ENCODE data around the gene APOBEC3G. TPM values are rescaled to one million over a fixed set of nuclear protein-coding genes. Genes with fewer than 3 reads are reported as not detected.

APOBEC3G gene
- total RNA-seq, 2 experiments from 2014 or later = 44.2 to 44.3 TPM

- Mint-ChIP-seq H3K27me3 (no peaks in the 10 kb centered on the region), H3K36me3 (peaks cover 16% of the 10 kb centered on the region), H3K4me1 (peaks cover 40% of the 10 kb centered on the region), H3K4me3 (no peak overlapping the region), H3K9me3 (no peaks in the 10 kb centered on the region), H3K27ac (peak overlapping the region; percentile 61)
- no peak for DNase-seq
These were observed 3.1 kb downstream of the APOBEC3G start for GRCh38 chr22:39080052-39080762.

GRCh38 chr22:39081016-39081415 is 3.9 kb downstream of the APOBEC3G start:
- Mint-ChIP-seq H3K27me3 (no peaks in the 10 kb centered on the region), H3K36me3 (peaks cover 19% of the 10 kb centered on the region), H3K27ac (peak overlapping the region; percentile 58), H3K9me3 (no peaks in the 10 kb centered on the region), H3K4me1 (peaks cover 38% of the 10 kb centered on the region), H3K4me3 (peak overlapping the region; percentile 13)
- DNase-seq = no peak

- H3K4me3 Mint-ChIP-seq = no peak overlapping the region
- H3K36me3 Mint-ChIP-seq = peaks cover 22% of the 10 kb centered on the region
- H3K27me3 Mint-ChIP-seq = no peaks in the 10 kb centered on the region
- DNase-seq = no peak
- H3K27ac Mint-ChIP-seq = peak overlapping the region; percentile 8
- no peaks in the 10 kb centered on the region for H3K9me3 Mint-ChIP-seq
- peaks cover 40% of the 10 kb centered on the region for H3K4me1 Mint-ChIP-seq
These were observed 4.5 kb downstream of the APOBEC3G start for GRCh38 chr22:39081598-39081997.

DNA sequence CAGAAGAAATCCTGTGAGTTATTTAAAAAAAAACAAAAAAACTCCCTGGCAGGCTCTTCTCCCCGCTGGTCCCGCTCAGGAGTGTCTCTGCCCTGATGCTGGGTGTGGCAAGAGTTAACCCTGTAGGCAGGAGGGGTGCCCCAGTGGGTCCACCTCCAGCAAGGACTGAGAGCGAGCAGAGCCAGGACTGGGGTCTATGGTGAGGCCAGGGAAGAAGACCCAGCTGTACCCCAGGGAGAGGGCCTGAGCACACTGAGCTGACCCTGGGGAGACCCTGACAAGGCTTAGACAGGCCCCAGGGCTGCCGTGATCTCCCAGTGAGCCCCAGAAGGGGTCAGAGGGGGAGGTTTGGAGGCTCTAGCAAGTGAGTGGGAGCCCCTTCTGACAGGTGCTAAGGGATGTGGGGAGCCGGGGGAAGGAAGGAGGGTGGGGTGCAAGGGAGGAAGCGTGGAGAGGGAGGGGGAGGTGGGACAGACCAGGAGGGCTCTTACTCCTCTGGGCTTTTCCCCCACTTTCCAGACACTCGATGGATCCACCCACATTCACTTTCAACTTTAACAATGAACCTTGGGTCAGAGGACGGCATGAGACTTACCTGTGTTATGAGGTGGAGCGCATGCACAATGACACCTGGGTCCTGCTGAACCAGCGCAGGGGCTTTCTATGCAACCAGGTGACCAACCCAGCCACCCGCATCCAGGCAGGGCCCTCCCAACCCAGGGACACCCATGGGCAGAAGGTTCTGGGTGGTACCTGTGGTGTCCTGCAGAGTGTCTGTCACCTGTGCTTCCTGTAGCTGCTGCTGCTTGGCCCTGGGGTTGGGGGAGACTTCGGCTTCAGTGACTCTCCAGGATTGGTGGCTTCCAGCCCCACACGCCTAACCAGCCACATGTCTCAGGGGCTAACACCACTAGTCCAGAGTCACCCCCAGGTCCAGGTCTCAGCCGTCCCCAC is 6.4 kb downstream of the APOBEC3G start:
- H3K4me1 Mint-ChIP-seq = peaks cover 48% of the 10 kb centered on the region
- no peak for DNase-seq
- no peaks in the 10 kb centered on the region for H3K9me3 Mint-ChIP-seq
- no peak overlapping the region for H3K4me3 Mint-ChIP-seq
- peak overlapping the region; percentile 42 for H3K27ac Mint-ChIP-seq
- H3K36me3 Mint-ChIP-seq = peaks cover 21% of the 10 kb centered on the region
- H3K27me3 Mint-ChIP-seq = no peaks in the 10 kb centered on the region

- DNase-seq = no peak
- Mint-ChIP-seq H3K36me3 (peaks cover 21% of the 10 kb centered on the region), H3K27me3 (no peaks in the 10 kb centered on the region), H3K4me3 (no peak overlapping the region), H3K9me3 (no peaks in the 10 kb centered on the region), H3K4me1 (peaks cover 52% of the 10 kb centered on the region), H3K27ac (no peak overlapping the region)
These were observed 7.6 kb downstream of the APOBEC3G start for GRCh38 chr22:39084666-39085065.

DNA sequence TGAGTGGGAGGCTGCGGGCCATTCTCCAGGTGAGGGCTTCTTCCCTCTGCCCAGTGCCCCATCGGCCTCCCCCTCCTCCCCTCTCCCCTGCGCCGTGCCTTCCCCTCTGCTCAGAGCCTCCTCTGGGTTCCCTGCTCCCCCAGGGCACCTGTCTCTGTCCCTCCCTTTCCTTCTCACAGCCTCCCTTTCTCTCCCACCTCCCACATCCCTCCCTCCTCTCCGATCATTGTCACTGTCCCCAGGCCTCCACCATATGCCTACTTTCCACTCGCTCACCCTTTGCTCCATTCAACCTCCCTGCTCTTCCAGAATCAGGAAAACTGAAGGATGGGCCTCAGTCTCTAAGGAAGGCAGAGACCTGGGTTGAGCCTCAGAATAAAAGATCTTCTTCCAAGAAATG is 10.0 kb downstream of the APOBEC3G start:
- Mint-ChIP-seq H3K36me3 (peaks cover 15% of the 10 kb centered on the region), H3K9me3 (no peaks in the 10 kb centered on the region), H3K4me1 (peaks cover 59% of the 10 kb centered on the region), H3K27me3 (no peaks in the 10 kb centered on the region), H3K27ac (peak overlapping the region; percentile 31), H3K4me3 (no peak overlapping the region)
- DNase-seq = no peak

DNA sequence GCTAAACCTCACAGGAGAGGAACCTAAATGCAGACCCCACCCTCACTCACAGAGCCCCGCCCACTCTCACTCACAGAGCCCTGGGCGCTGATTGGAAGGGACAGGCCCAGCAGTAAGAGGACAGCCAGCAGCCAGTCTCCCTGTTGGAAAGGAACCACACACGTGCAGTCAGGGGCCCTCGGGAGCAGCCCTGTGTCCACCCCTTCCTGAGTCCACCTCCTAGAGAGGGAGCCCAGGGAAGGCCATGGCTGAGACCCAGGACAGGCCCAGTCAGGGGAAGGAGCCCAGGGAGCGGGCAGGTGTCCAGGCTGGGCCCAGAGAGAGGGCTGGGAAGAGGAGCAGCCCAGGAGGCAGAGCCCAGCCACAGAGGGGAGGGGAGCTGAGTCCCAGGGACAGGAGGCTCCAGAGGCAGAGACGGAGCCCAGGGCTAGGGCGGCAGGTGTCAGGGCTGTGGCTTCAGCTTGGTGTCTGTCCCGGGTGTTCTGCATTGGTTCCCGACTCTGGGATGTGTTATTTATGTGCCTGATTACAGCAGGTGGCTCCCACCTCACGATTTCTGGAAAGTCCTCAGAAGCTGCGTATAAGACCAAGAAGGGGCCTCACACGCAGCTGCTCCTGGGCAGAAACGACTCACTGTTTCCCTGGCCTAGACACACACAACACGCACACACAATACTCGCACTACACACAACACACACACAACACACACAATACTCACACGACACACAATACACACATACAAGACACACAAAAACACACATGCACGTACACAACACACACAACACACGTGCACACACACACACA is 11.0 kb downstream of the APOBEC3G start:
- DNase-seq = no peak
- H3K27me3 Mint-ChIP-seq = no peaks in the 10 kb centered on the region
- H3K36me3 Mint-ChIP-seq = peaks cover 11% of the 10 kb centered on the region
- H3K4me1 Mint-ChIP-seq = peaks cover 64% of the 10 kb centered on the region
- H3K4me3 Mint-ChIP-seq = no peak overlapping the region
- H3K27ac Mint-ChIP-seq = peak overlapping the region; percentile 73
- no peaks in the 10 kb centered on the region for H3K9me3 Mint-ChIP-seq

- H3K27me3 Mint-ChIP-seq = no peaks in the 10 kb centered on the region
- peaks cover 11% of the 10 kb centered on the region for H3K36me3 Mint-ChIP-seq
- peak overlapping the region; percentile 47 for H3K27ac Mint-ChIP-seq
- H3K4me3 Mint-ChIP-seq = no peak overlapping the region
- H3K9me3 Mint-ChIP-seq = no peaks in the 10 kb centered on the region
- DNase-seq = no peak
- peaks cover 61% of the 10 kb centered on the region for H3K4me1 Mint-ChIP-seq
These were observed 11.6 kb downstream of the APOBEC3G start for GRCh38 chr22:39088685-39089032.

GRCh38 chr22:39089928-39090327 is 12.9 kb downstream of the APOBEC3G start:
- no peaks in the 10 kb centered on the region for H3K9me3 Mint-ChIP-seq
- H3K4me3 Mint-ChIP-seq = peak overlapping the region; percentile 52
- peak overlapping the region; percentile 96 for H3K27ac Mint-ChIP-seq
- peaks cover 69% of the 10 kb centered on the region for H3K4me1 Mint-ChIP-seq
- no peaks in the 10 kb centered on the region for H3K27me3 Mint-ChIP-seq
- H3K36me3 Mint-ChIP-seq = peaks cover 11% of the 10 kb centered on the region
- no peak for DNase-seq

GRCh38 chr22:39090426-39091064 is 13.5 kb downstream of the APOBEC3G start:
- H3K27me3 Mint-ChIP-seq = no peaks in the 10 kb centered on the region
- peak overlapping the region; percentile 96 for H3K27ac Mint-ChIP-seq
- H3K4me1 Mint-ChIP-seq = peaks cover 74% of the 10 kb centered on the region
- peak; percentile 85 for DNase-seq
- H3K4me3 Mint-ChIP-seq = peak overlapping the region; percentile 52
- H3K36me3 Mint-ChIP-seq = peaks cover 9% of the 10 kb centered on the region
- H3K9me3 Mint-ChIP-seq = no peaks in the 10 kb centered on the region

DNA sequence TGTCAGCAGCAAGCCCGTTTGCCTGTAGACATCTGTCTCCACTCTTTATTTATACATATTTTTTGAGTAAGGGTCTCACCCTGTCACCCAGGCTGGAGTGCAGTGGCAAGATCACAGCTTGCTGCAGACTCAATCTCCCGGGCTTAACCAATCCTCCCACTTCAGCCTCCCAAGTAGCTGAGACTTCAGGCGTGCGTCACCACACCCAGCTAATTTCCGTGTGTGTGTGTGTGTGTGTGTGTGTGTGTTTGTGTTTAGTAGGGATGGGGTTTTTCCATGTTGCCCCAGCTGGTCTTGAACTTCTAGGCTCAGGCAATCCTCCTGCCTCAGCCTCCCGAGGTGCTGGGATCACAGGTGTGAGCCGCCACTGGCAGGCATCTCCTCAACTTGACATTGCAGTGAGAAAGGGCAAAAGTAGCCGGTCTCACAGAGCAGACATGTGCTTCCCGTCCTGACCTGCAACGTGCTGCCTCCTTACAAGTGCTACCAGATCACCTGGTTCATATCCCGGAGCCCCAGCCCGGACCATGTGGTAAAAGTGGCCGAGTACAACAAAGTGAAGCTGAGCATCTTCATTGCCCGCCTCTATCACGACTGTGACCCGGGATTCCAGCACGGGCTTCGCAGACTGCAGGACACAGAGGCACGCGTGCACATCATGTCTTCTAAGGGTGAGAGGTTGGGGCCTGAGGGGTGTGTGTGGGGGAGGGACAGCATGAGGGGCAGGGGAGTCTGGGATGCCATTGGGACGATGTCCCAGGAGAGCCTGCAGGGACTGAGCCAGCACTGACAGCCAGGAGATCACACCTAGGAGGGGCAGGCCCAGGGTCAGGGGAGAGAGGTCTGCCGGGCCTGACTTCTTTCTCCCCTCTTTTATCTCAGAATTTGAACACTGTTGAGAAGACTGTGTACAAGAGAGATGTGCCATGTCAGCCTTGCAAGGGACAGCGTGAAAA is 14.3 kb downstream of the APOBEC3G start:
- Mint-ChIP-seq H3K36me3 (peaks cover 6% of the 10 kb centered on the region), H3K27me3 (no peaks in the 10 kb centered on the region), H3K4me3 (peak overlapping the region; percentile 52), H3K4me1 (peaks cover 78% of the 10 kb centered on the region), H3K27ac (peak overlapping the region; percentile 96), H3K9me3 (no peaks in the 10 kb centered on the region)
- no peak for DNase-seq

DNA sequence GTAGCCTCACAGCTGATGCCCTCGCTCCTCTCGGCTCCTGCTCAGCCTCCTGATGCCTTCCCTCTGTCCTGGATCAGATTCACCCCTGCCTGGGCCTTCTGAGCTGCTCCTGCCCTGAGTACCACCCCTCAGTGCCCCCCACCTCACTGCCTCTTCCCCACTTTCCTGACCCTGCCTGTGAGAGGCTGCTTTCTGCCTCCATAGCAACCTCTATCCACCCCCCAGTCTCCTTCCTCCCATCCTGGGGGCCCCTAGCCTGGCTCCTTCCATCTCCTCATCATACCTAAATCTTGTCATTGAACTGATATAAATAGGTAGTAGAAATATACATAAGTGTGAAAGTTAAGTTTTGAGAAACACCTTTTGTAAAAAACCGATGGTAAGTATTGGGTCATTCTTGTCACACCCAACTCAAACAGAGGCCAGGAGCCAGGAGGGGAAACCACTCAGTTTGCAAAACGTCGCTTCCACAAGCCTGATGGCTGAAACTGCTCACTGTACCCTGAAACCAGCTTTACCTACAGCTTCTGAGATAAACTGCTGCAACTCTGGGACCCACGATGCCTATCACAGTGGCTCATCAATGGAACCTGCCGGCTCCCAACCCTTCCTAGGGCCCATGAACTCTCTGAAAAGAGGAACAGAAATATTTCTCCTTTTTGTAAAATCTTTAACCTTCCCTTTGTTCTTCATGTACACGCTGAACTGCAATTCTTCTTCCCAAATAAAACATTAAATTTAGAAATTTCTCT is 15.2 kb downstream of the APOBEC3G start:
- H3K27me3 Mint-ChIP-seq = no peaks in the 10 kb centered on the region
- peaks cover 77% of the 10 kb centered on the region for H3K4me1 Mint-ChIP-seq
- peak overlapping the region; percentile 96 for H3K27ac Mint-ChIP-seq
- H3K4me3 Mint-ChIP-seq = peak overlapping the region; percentile 1
- no peaks in the 10 kb centered on the region for H3K9me3 Mint-ChIP-seq
- no peak for DNase-seq
- peaks cover 3% of the 10 kb centered on the region for H3K36me3 Mint-ChIP-seq

GRCh38 chr22:39094717-39095389 is 17.8 kb downstream of the APOBEC3G start:
- peaks cover 2% of the 10 kb centered on the region for H3K36me3 Mint-ChIP-seq

More at GRCh38 chr22:39094717-39095389, 17.8 kb downstream of the APOBEC3G start:
- Mint-ChIP-seq H3K9me3 (no peaks in the 10 kb centered on the region), H3K4me3 (no peak overlapping the region), H3K27me3 (no peaks in the 10 kb centered on the region), H3K27ac (peak overlapping the region; percentile 75), H3K4me1 (peaks cover 87% of the 10 kb centered on the region)
- no peak for DNase-seq
